Left ventricle myocardium inferior (tissue), 1 donor: ENCODE data around the gene FILIP1L. TPM values are rescaled to one million over a fixed set of nuclear protein-coding genes. Genes with fewer than 3 reads are reported as not detected.

ENCODE experiments used
- DNase-seq: peaks from one replicate; pipeline ENCODE4 v3.0.0-alpha.2; 2020
- H3K27ac ChIP-seq: fragments of 200-600 bp; replicated peaks from 2 replicates; pipeline ENCODE4 v1.8.0; 2021
- H3K27me3 ChIP-seq: fragments of 200-600 bp; 2 replicates; pipeline ENCODE4 v1.8.0; 2021; ENCODE audit warnings: low read depth
- H3K36me3 ChIP-seq: fragments of 200-600 bp; 2 replicates; pipeline ENCODE4 v1.8.0; 2021
- H3K4me1 ChIP-seq: fragments of 200-600 bp; 2 replicates; pipeline ENCODE4 v1.8.0; 2021
- H3K4me3 ChIP-seq: fragments of 200-600 bp; 2 replicates; pipeline ENCODE4 v1.8.0; 2021; ENCODE audit warnings: mild to moderate bottlenecking, moderate library complexity
- H3K9me3 ChIP-seq: fragments of 200-600 bp; replicated peaks from 2 replicates; pipeline ENCODE4 v1.8.0; 2021
- CTCF ChIP-seq: fragments of 200-600 bp; IDR thresholded peaks from 2 replicates; pipeline ENCODE4 v1.8.0; 2021; ENCODE audit warnings: antibody characterized with exemption, mild to moderate bottlenecking, borderline replicate concordance
- intact Hi-C: fragments of 100-400 bp; cut with micrococcal nuclease; formaldehyde crosslinking; loops from one replicate; pipeline ENCODE4 v1.11.0; 2022
- total RNA-seq: library from RNA; stranded (reverse); fragmentation: NEBNext Ultra II Directional; extraction: Animal tissue kit (Norgen Biotek cat#: 25700); gene quantifications from one replicate; pipeline ENCODE4 v1.2.1, GENCODE V29; 2021
- donor health status: DM: no; HTN: yes; CAD: no; lungs with severe emphysema.

Gene FILIP1L
- total RNA-seq, 1 donor from 2014 or later, result 84.9 TPM

- no peaks in the 10 kb centered on the region for H3K9me3 ChIP-seq
- peaks cover 32% of the 10 kb centered on the region for H3K4me1 ChIP-seq
- no peak for TF ChIP-seq CTCF
- DNase-seq, result no peak
- intact Hi-C loops, result no loop called here
- H3K36me3 ChIP-seq, result no peaks in the 10 kb centered on the region
- H3K27me3 ChIP-seq, result no peaks in the 10 kb centered on the region
- no peak overlapping the region for H3K27ac ChIP-seq
- H3K4me3 ChIP-seq, result no peak overlapping the region
Measured at GRCh38 chr3:100027321-100027720, 87.0 kb downstream of the FILIP1L start.

GRCh38 chr3:100024520-100025303, 89.6 kb downstream of the FILIP1L start:
- no peak for TF ChIP-seq CTCF
- Histone ChIP-seq H3K27ac (peak overlapping the region; percentile 62), H3K9me3 (no peaks in the 10 kb centered on the region), H3K4me3 (no peak overlapping the region), H3K36me3 (no peaks in the 10 kb centered on the region), H3K4me1 (peaks cover 30% of the 10 kb centered on the region), H3K27me3 (no peaks in the 10 kb centered on the region)
- intact Hi-C loops, result no loop called here
- DNase-seq, result no peak

- Histone ChIP-seq H3K4me1 (peaks cover 30% of the 10 kb centered on the region), H3K36me3 (no peaks in the 10 kb centered on the region), H3K27ac (no peak overlapping the region), H3K4me3 (no peak overlapping the region), H3K27me3 (no peaks in the 10 kb centered on the region), H3K9me3 (no peaks in the 10 kb centered on the region)
- no peak for DNase-seq
- intact Hi-C loops, result no loop called here
- no peak for TF ChIP-seq CTCF
Measured at GRCh38 chr3:100023595-100023994, 90.7 kb downstream of the FILIP1L start.

GRCh38 chr3:100023150-100023549, 91.2 kb downstream of the FILIP1L start:
- intact Hi-C loops, result no loop called here
- Histone ChIP-seq H3K9me3 (no peaks in the 10 kb centered on the region), H3K27ac (no peak overlapping the region), H3K36me3 (no peaks in the 10 kb centered on the region), H3K27me3 (no peaks in the 10 kb centered on the region), H3K4me1 (peaks cover 30% of the 10 kb centered on the region), H3K4me3 (no peak overlapping the region)
- DNase-seq, result no peak
- TF ChIP-seq CTCF, result no peak

- no peak for DNase-seq
- Histone ChIP-seq H3K9me3 (no peaks in the 10 kb centered on the region), H3K27ac (no peak overlapping the region), H3K36me3 (no peaks in the 10 kb centered on the region), H3K4me1 (peaks cover 30% of the 10 kb centered on the region), H3K4me3 (no peak overlapping the region), H3K27me3 (no peaks in the 10 kb centered on the region)
- intact Hi-C loops, result no loop called here
- no peak for TF ChIP-seq CTCF
Measured at GRCh38 chr3:100022506-100022905, 91.8 kb downstream of the FILIP1L start.
